Peyer's patch (tissue), 4 donors: ENCODE results near the gene FAM20C.

Source experiments
- CTCF ChIP-seq, 6 experiments: fragments of 450-650 bp in 4 of 6; fragments of 200-600 bp in 2 of 6; sonication (generic) in 1 of 6; IDR thresholded peaks; one replicate each; pipeline ENCODE4 v1.5.1; 2017 to 2019; ENCODE audit warnings: antibody characterized with exemption in 6 of 6, mild to moderate bottlenecking in 3 of 6, moderate library complexity in 1 of 6
- POLR2A ChIP-seq, 2 donors: fragments of 450-650 bp; IDR thresholded peaks; one replicate each; pipeline ENCODE4 v1.5.1; 2017; ENCODE audit warnings: antibody characterized with exemption in 2 of 2, mild to moderate bottlenecking in 2 of 2, moderate library complexity in 2 of 2

GRCh38 chr7:175955-176354, 16.4 kb upstream of the FAM20C start:
- no peak for TF ChIP-seq CTCF (IDR thresholded peaks at IDR 0.05)
- no peak for TF ChIP-seq POLR2A (IDR thresholded peaks at IDR 0.05)
